Psoas muscle (tissue), 8 donors: ENCODE data around the gene TEAD1. TPM values are rescaled to one million over a fixed set of nuclear protein-coding genes. Genes with fewer than 3 reads are reported as not detected.
"Not testable (repeated sequence)": the region's sequence is repeated elsewhere in the genome, so short reads cannot be mapped to it uniquely, and the experiment has no call there.

ENCODE experiments used
- ATAC-seq, 4 donors: fragments of 200-7000 bp; cut with Tn5 transposase; one replicate each; pipeline ENCODE4 v1.9.1; 2020; ENCODE audit warnings: moderate library complexity in 3 of 4, mild to moderate bottlenecking in 2 of 4
- DNase-seq, 2 donors: peaks; one replicate each; pipeline ENCODE4 v3.0.0-alpha.2; 2020
- H3K27ac ChIP-seq: fragments of 200-600 bp; one replicate; pipeline ENCODE4 v1.8.0; 2022
- H3K27me3 ChIP-seq, 3 donors: fragments of 200-600 bp in 1 of 3; one replicate each; pipeline versions ENCODE4 v1.6.1 to v1.8.0; 2013 to 2022; ENCODE audit warnings: low read length in 2 of 3, mild to moderate bottlenecking in 2 of 3, moderate library complexity in 1 of 3; ENCODE audit not compliant: insufficient read depth in 3 of 3
- H3K36me3 ChIP-seq, 2 donors: fragments of 200-600 bp in 1 of 2; one replicate each; pipeline versions ENCODE4 v1.6.1 to v1.8.0; 2013 to 2022; ENCODE audit warnings: low read depth in 1 of 2, mild to moderate bottlenecking in 1 of 2, moderate library complexity in 1 of 2; ENCODE audit not compliant: insufficient read depth in 1 of 2
- H3K4me1 ChIP-seq: fragments of 200-600 bp; one replicate; pipeline ENCODE4 v1.8.0; 2022
- H3K4me3 ChIP-seq: fragments of 200-600 bp; one replicate; pipeline ENCODE4 v1.8.0; 2022; ENCODE audit warnings: mild to moderate bottlenecking
- H3K9me3 ChIP-seq: fragments of 200-600 bp; one replicate; pipeline ENCODE4 v1.8.0; 2022
- WGBS, 3 donors: extraction: QIAGEN DNeasy Blood & Tissue Kit; methylation state at CpG; one replicate each; pipeline versions ENCODE4 v1.1.6 to v1.1.7; 2013; 5-methylcytosine and 5-hydroxymethylcytosine counted together
- intact Hi-C, 2 donors: fragments of 100-400 bp; cut with DNase I; formaldehyde crosslinking; loops; one replicate each; pipeline versions ENCODE4 v1.11.0 to v1.14.2; 2022
- polyA plus RNA-seq, 3 donors: library from polyadenylated mRNA; stranded (reverse); fragments of 200-250 nt; gene quantifications; one replicate each; pipeline ENCODE4 v1.2.3, GENCODE V29; 2013
- total RNA-seq, 4 donors: library from RNA; stranded (reverse); fragmentation: NEBNext Ultra II Directional in 2 of 4; extraction: Animal tissue kit (Norgen Biotek cat#: 25700) in 2 of 4; gene quantifications; one replicate each; pipeline versions ENCODE4 v1.2.1 to v1.2.4, GENCODE V29; 2021 to 2023
- TF ChIP-seq, protein P1 (sequence below): fragments of 200-600 bp; IDR thresholded peaks from one replicate; pipeline ENCODE4 v1.8.0; 2022; ENCODE audit warnings: antibody characterized with exemption
- donor health status: healthy with polysubstance abuse.
- donor health status: DM: no; HTN: no; CAD: no; lungs with moderate emphysema.
- donor health status: Bipolar disorder and iron deficiency.
- donor health status: healthy.
- donor health status: DM: yes; HTN: yes; CAD: no.
- donor health status: DM: no; HTN: no; CAD: no.
- donor health status: DM: no; HTN: no; CAD: no.
- donor health status: DM: yes; HTN: yes; CAD: no.

The TEAD1 gene
- total and polyA plus RNA-seq, 7 donors: 11.3 to 178 (median 112) TPM

DNA sequence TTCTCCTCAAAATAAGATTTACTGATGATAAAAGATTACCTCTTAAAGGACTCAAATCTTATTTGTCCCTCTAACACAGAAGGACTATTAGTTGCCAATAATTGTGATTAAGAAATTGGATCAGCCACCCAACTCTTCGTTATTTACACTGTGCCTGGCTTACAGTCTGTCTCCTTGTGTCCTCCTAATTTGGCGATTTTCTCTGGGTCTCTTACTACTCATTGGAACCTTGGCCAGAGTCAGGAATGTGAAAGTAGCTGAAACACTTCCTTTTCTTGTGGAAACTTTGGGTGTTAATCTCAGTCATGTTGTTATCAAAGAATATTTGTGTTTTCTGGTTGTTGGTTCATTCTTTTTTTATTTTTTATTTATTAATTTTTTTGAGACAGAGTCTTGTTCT lies 83.2 kb downstream of the TEAD1 start:
- no peak for DNase-seq
- no peaks in the 10 kb centered on the region for H3K27me3 ChIP-seq
- TF ChIP-seq, protein P1, sequence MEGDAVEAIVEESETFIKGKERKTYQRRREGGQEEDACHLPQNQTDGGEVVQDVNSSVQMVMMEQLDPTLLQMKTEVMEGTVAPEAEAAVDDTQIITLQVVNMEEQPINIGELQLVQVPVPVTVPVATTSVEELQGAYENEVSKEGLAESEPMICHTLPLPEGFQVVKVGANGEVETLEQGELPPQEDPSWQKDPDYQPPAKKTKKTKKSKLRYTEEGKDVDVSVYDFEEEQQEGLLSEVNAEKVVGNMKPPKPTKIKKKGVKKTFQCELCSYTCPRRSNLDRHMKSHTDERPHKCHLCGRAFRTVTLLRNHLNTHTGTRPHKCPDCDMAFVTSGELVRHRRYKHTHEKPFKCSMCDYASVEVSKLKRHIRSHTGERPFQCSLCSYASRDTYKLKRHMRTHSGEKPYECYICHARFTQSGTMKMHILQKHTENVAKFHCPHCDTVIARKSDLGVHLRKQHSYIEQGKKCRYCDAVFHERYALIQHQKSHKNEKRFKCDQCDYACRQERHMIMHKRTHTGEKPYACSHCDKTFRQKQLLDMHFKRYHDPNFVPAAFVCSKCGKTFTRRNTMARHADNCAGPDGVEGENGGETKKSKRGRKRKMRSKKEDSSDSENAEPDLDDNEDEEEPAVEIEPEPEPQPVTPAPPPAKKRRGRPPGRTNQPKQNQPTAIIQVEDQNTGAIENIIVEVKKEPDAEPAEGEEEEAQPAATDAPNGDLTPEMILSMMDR: no peak
- intact Hi-C loops: no loop called here
- H3K27ac ChIP-seq: peak overlapping the region; percentile 65
- ATAC-seq: no peak
- H3K4me1 ChIP-seq: peaks cover 81% of the 10 kb centered on the region
- 24 to 42% (median 33%) methylated on average over 2 of the region's 2 CpGs for WGBS, 3 donors
- H3K36me3 ChIP-seq: no peaks in the 10 kb centered on the region
- H3K9me3 ChIP-seq: no peaks in the 10 kb centered on the region
- H3K4me3 ChIP-seq: no peak overlapping the region

DNA sequence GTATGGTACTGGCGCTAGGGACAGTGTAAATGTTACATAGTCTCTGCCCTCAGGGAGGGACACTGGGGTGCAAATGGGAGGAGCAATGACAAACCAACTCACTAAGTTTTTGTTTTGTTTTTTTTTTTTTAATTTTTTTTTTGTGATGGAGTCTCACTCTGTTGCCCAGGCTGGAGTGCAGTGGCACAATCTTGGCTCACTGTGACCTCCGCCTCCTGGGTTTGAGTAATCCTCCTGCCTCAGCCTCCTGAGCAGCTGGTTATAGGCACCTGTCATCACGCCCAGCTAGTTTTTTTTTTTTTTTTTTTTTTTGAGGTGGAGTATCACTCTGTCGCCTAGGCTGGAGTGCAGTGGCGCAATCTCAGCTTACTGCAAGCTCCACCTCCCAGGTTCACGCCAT lies 83.9 kb downstream of the TEAD1 start:
- H3K27me3 ChIP-seq, H3K36me3 ChIP-seq, DNase-seq, intact Hi-C loops, H3K4me3 ChIP-seq, ATAC-seq, H3K9me3 ChIP-seq: not testable (repeated sequence)
- Histone ChIP-seq H3K27ac (peak overlapping the region; percentile 65), H3K4me1 (peaks cover 81% of the 10 kb centered on the region)
- WGBS, 3 donors: 93 to 95% (median 94%) methylated on average over 6 of the region's 6 CpGs

DNA sequence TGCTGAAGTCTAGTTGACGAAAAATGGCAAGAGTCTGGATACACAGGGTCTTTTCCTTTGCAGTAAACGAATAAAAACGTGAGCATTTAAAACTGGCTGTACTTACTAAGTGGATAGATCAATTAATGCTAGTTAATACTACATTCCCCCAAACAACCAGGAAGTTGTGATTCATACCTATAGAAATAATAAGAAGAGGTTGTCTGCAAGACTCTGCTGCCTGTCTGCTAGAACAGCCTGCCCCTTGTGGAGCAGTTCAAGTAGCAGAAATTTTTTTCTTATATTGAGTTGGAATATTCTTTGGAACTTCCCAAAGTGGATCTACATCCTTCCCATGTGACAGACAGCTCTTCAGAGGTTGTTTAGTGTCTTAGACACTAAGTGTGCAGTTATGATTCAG lies 86.8 kb downstream of the TEAD1 start:
- no peak for ATAC-seq
- TF ChIP-seq, protein P1: peak; percentile 21
- H3K36me3 ChIP-seq: peaks cover 0 to 24% of the 10 kb centered on the region in 2 donors
- no peaks in the 10 kb centered on the region for H3K27me3 ChIP-seq
- H3K4me3 ChIP-seq: no peak overlapping the region
- H3K27ac ChIP-seq: peak overlapping the region; percentile 59
- 46 to 82% (median 58%) methylated on average over 3 of the region's 3 CpGs for WGBS, 3 donors
- H3K4me1 ChIP-seq: peaks cover 81% of the 10 kb centered on the region
- intact Hi-C loops: no loop called here
- no peak for DNase-seq
- no peaks in the 10 kb centered on the region for H3K9me3 ChIP-seq

- ATAC-seq (no peak), DNase-seq (no peak)
- TF ChIP-seq, protein P1: no peak
- no peak overlapping the region for H3K4me3 ChIP-seq
- no peaks in the 10 kb centered on the region for H3K9me3 ChIP-seq
- H3K36me3 ChIP-seq: peaks cover 0 to 29% of the 10 kb centered on the region in 2 donors
- 67 to 82% (median 74%) methylated on average over 5 of the region's 5 CpGs for WGBS, 3 donors
- peaks cover 81% of the 10 kb centered on the region for H3K4me1 ChIP-seq
- intact Hi-C loops: no loop called here
- peak overlapping the region; percentile 59 for H3K27ac ChIP-seq
- no peaks in the 10 kb centered on the region for H3K27me3 ChIP-seq
Measured at GRCh38 chr11:12762278-12762677, 88.1 kb downstream of the TEAD1 start.

DNA sequence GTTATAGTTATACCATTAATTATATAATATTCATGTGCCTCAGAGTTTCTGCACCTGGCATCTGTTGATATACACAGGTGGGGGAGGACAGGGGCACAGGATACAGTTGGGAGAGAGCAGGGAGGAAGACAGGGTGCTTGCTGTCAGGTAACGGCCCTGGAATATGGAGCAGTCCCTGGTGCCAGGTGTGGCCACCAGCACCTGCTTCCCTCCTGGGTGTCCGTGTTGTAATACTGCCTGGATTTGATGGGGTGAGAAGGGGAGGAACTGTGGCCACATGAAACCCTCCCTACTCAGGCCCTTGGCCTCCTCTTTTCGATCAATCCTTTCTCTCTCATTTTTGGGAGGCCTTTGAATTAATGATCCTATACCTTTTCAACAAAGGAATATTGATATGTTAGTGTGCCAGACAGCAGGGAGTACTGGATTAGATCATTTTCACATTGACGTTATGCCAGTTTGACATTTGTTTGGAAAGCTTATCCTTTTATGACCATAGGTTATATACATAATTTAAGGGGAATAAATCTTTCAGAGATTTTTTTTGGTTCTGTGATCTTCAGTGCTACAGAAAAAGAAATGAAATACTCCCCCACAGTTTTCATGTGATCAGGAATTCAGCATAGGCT lies 88.6 kb downstream of the TEAD1 start:
- ATAC-seq (peak in 3 of 4 donors; percentile 22 to 41 (median 27)), DNase-seq (no peak)
- Histone ChIP-seq H3K27me3 (no peaks in the 10 kb centered on the region), H3K4me3 (no peak overlapping the region), H3K27ac (peak overlapping the region; percentile 59), H3K4me1 (peaks cover 83% of the 10 kb centered on the region), H3K9me3 (no peaks in the 10 kb centered on the region), H3K36me3 (peaks cover 0 to 29% of the 10 kb centered on the region in 2 donors)
- 40 to 61% (median 50%) methylated on average over 4 of the region's 4 CpGs for WGBS, 3 donors
- TF ChIP-seq, protein P1: no peak
- intact Hi-C loops: no loop called here
